ENCODE measurements around the gene ANKS3.
"Not testable (repeated sequence)": the region's sequence is repeated elsewhere in the genome, so short reads cannot be mapped to it uniquely, and the experiment has no call there.

The ANKS3 gene

GRCh38 chr16:4753227-4753626, 19.2 kb upstream of the ANKS3 start:
- DNase-seq (ENCODE audit: low read depth) = no peak

- DNase-seq (ENCODE audit: low read depth) = no peak
Observed at GRCh38 chr16:4752351-4753100, 18.5 kb upstream of the ANKS3 start.

GRCh38 chr16:4750896-4751295, 16.8 kb upstream of the ANKS3 start:
- DNase-seq (ENCODE audit: low read depth) = no peak

- DNase-seq (ENCODE audit: low read depth) = no peak
Observed at GRCh38 chr16:4749700-4750257, 15.7 kb upstream of the ANKS3 start.

- no peak for DNase-seq (ENCODE audit: low read depth)
Observed at GRCh38 chr16:4748682-4749411, 14.8 kb upstream of the ANKS3 start.

GRCh38 chr16:4747906-4748681, 14.0 kb upstream of the ANKS3 start:
- no peak for DNase-seq (ENCODE audit: low read depth)

GRCh38 chr16:4746991-4747574, 13.0 kb upstream of the ANKS3 start:
- DNase-seq (ENCODE audit: low read depth) = no peak

GRCh38 chr16:4746215-4746614, 12.1 kb upstream of the ANKS3 start:
- DNase-seq (ENCODE audit: low read depth) = no peak

GRCh38 chr16:4745274-4745569, 11.2 kb upstream of the ANKS3 start:
- DNase-seq (ENCODE audit: low read depth) = no peak

- DNase-seq (ENCODE audit: low read depth) = no peak
Observed at GRCh38 chr16:4744555-4745273, 10.6 kb upstream of the ANKS3 start.

GRCh38 chr16:4743226-4743878, 9.3 kb upstream of the ANKS3 start:
- DNase-seq (ENCODE audit: low read depth) = no peak

GRCh38 chr16:4738370-4738769, 4.3 kb upstream of the ANKS3 start:
- DNase-seq (ENCODE audit: low read depth) = not testable (repeated sequence)

- no peak for DNase-seq (ENCODE audit: low read depth)
Observed at GRCh38 chr16:4737545-4737944, 3.5 kb upstream of the ANKS3 start.

GRCh38 chr16:4736546-4736945, 2.5 kb upstream of the ANKS3 start:
- no peak for DNase-seq (ENCODE audit: low read depth)

- peak; percentile 90 for DNase-seq (ENCODE audit: low read depth)
Observed at GRCh38 chr16:4734730-4735535, 862 bp upstream of the ANKS3 start.

- no peak for DNase-seq (ENCODE audit: low read depth)
Observed at GRCh38 chr16:4733747-4734062, 366 bp downstream of the ANKS3 start.

- no peak for DNase-seq (ENCODE audit: low read depth)
Observed at GRCh38 chr16:4733211-4733742, 794 bp downstream of the ANKS3 start.

GRCh38 chr16:4729876-4730275, 4.2 kb downstream of the ANKS3 start:
- DNase-seq (ENCODE audit: low read depth) = no peak

- no peak for DNase-seq (ENCODE audit: low read depth)
Observed at GRCh38 chr16:4728676-4729075, 5.4 kb downstream of the ANKS3 start.

GRCh38 chr16:4726616-4727015, 7.5 kb downstream of the ANKS3 start:
- no peak for DNase-seq (ENCODE audit: low read depth)
